BLaER1 (cell line): Measurements from ENCODE around the gene TBC1D21.

ENCODE experiments used
- H3K27ac ChIP-seq: shearing (Covaris generic); formaldehyde crosslinking; 2 replicates; pipeline ENCODE4 v1.8.1; 2022
- H3K27me3 ChIP-seq: shearing (Covaris generic); formaldehyde crosslinking; 2 replicates; pipeline ENCODE4 v1.8.1; 2022
- H3K36me3 ChIP-seq: shearing (Covaris generic); formaldehyde crosslinking; 2 replicates; pipeline ENCODE4 v1.8.1; 2022
- H3K4me1 ChIP-seq: shearing (Covaris generic); formaldehyde crosslinking; 2 replicates; pipeline ENCODE4 v1.8.1; 2022
- H3K4me2 ChIP-seq: shearing (Covaris generic); formaldehyde crosslinking; 2 replicates; pipeline ENCODE4 v1.8.1; 2022
- H3K4me3 ChIP-seq: shearing (Covaris generic); formaldehyde crosslinking; 2 replicates; pipeline ENCODE4 v1.8.1; 2022
- H3K9ac ChIP-seq: shearing (Covaris generic); formaldehyde crosslinking; 2 replicates; pipeline ENCODE4 v1.8.1; 2022
- H3K9me3 ChIP-seq: shearing (Covaris generic); formaldehyde crosslinking; 2 replicates; pipeline ENCODE4 v1.8.1; 2022
- H4K20me1 ChIP-seq: shearing (Covaris generic); formaldehyde crosslinking; 2 replicates; pipeline ENCODE4 v1.8.1; 2022
- Cebpa-rat ChIP-seq: shearing (Covaris generic); IDR thresholded peaks from 2 replicates; pipeline ENCODE4 v1.8.1; 2022

The TBC1D21 gene

GRCh38 chr15:73873456-73873855, at the start of gene TBC1D21:
Gene TBC1D21 (plus strand): TSS chr15:73873564. CDS start chr15:73873710, 146 bp downstream.
- Histone ChIP-seq H3K36me3 (no peaks in the 10 kb centered on the region), H3K9me3 (no peaks in the 10 kb centered on the region), H3K27ac (no peak within 1 kb of the TSS), H3K9ac (no peak within 1 kb of the TSS), H3K4me2 (no peak within 1 kb of the TSS), H4K20me1 (no peaks in the 10 kb centered on the region), H3K4me1 (peaks cover 15% of the 10 kb centered on the region), H3K4me3 (no peak within 1 kb of the TSS), H3K27me3 (no peaks in the 10 kb centered on the region)
- TF ChIP-seq Cebpa-rat, result no peak

GRCh38 chr15:73826711-73827251, 46.6 kb upstream of the TBC1D21 start:
- no peak overlapping the region for H3K9ac ChIP-seq
- H4K20me1 ChIP-seq, result no peaks in the 10 kb centered on the region
- H3K27ac ChIP-seq, result no peak overlapping the region
- H3K4me1 ChIP-seq, result no peaks in the 10 kb centered on the region
- TF ChIP-seq Cebpa-rat, result no peak
- no peak overlapping the region for H3K4me3 ChIP-seq
- no peak overlapping the region for H3K4me2 ChIP-seq
- no peaks in the 10 kb centered on the region for H3K27me3 ChIP-seq
- H3K36me3 ChIP-seq, result no peaks in the 10 kb centered on the region
- no peaks in the 10 kb centered on the region for H3K9me3 ChIP-seq

- Histone ChIP-seq H3K4me1 (no peaks in the 10 kb centered on the region), H3K27me3 (no peaks in the 10 kb centered on the region), H3K4me2 (no peak overlapping the region), H4K20me1 (no peaks in the 10 kb centered on the region), H3K4me3 (no peak overlapping the region), H3K9me3 (no peaks in the 10 kb centered on the region), H3K36me3 (no peaks in the 10 kb centered on the region), H3K9ac (no peak overlapping the region), H3K27ac (no peak overlapping the region)
- TF ChIP-seq Cebpa-rat, result no peak
These were observed 43.8 kb upstream of the TBC1D21 start for GRCh38 chr15:73829523-73829922.

- Histone ChIP-seq H3K9me3 (no peaks in the 10 kb centered on the region), H3K9ac (no peak overlapping the region), H3K27me3 (no peaks in the 10 kb centered on the region), H3K4me2 (no peak overlapping the region), H3K36me3 (no peaks in the 10 kb centered on the region), H4K20me1 (no peaks in the 10 kb centered on the region), H3K4me3 (no peak overlapping the region), H3K27ac (no peak overlapping the region), H3K4me1 (no peaks in the 10 kb centered on the region)
- no peak for TF ChIP-seq Cebpa-rat
These were observed 40.7 kb upstream of the TBC1D21 start for GRCh38 chr15:73832657-73833056.

- Histone ChIP-seq H3K9ac (no peak overlapping the region), H4K20me1 (no peaks in the 10 kb centered on the region), H3K4me3 (no peak overlapping the region), H3K4me2 (no peak overlapping the region), H3K27me3 (no peaks in the 10 kb centered on the region), H3K36me3 (no peaks in the 10 kb centered on the region), H3K27ac (no peak overlapping the region), H3K4me1 (peaks cover 1% of the 10 kb centered on the region; the same call in 1 of the 2 replicates), H3K9me3 (no peaks in the 10 kb centered on the region)
- no peak for TF ChIP-seq Cebpa-rat
These were observed 36.5 kb upstream of the TBC1D21 start for GRCh38 chr15:73836845-73837244.

GRCh38 chr15:73838831-73839426, 34.4 kb upstream of the TBC1D21 start:
- TF ChIP-seq Cebpa-rat, result no peak
- H3K27ac ChIP-seq, result no peak overlapping the region

GRCh38 chr15:73839699-73840377, 33.5 kb upstream of the TBC1D21 start:
- Histone ChIP-seq H3K4me2 (no peak overlapping the region), H3K9me3 (no peaks in the 10 kb centered on the region), H3K27ac (no peak overlapping the region), H3K4me1 (peaks cover 6% of the 10 kb centered on the region; the same call in 1 of the 2 replicates), H3K9ac (no peak overlapping the region), H3K4me3 (no peak overlapping the region), H3K27me3 (no peaks in the 10 kb centered on the region), H3K36me3 (no peaks in the 10 kb centered on the region), H4K20me1 (no peaks in the 10 kb centered on the region)
- no peak for TF ChIP-seq Cebpa-rat

More at GRCh38 chr15:73838831-73839426, 34.4 kb upstream of the TBC1D21 start:
- Histone ChIP-seq H3K27me3 (no peaks in the 10 kb centered on the region), H3K4me3 (no peak overlapping the region), H3K4me2 (no peak overlapping the region), H3K9me3 (no peaks in the 10 kb centered on the region), H3K36me3 (no peaks in the 10 kb centered on the region), H4K20me1 (no peaks in the 10 kb centered on the region), H3K4me1 (peaks cover 6% of the 10 kb centered on the region; the same call in 1 of the 2 replicates), H3K9ac (no peak overlapping the region)

GRCh38 chr15:73840771-73841170, 32.6 kb upstream of the TBC1D21 start:
- H4K20me1 ChIP-seq, result no peaks in the 10 kb centered on the region
- H3K9ac ChIP-seq, result no peak overlapping the region
- H3K4me3 ChIP-seq, result no peak overlapping the region
- TF ChIP-seq Cebpa-rat, result no peak
- no peaks in the 10 kb centered on the region for H3K27me3 ChIP-seq
- no peaks in the 10 kb centered on the region for H3K9me3 ChIP-seq
- no peak overlapping the region for H3K27ac ChIP-seq
- peaks cover 6% of the 10 kb centered on the region; the same call in 1 of the 2 replicates for H3K4me1 ChIP-seq
- H3K4me2 ChIP-seq, result no peak overlapping the region
- no peaks in the 10 kb centered on the region for H3K36me3 ChIP-seq

GRCh38 chr15:73841756-73842725, 31.3 kb upstream of the TBC1D21 start:
- no peaks in the 10 kb centered on the region for H3K27me3 ChIP-seq
- H3K9ac ChIP-seq, result no peak overlapping the region
- H3K4me1 ChIP-seq, result peaks cover 6% of the 10 kb centered on the region; the same call in 1 of the 2 replicates
- H3K36me3 ChIP-seq, result no peaks in the 10 kb centered on the region
- H3K9me3 ChIP-seq, result no peaks in the 10 kb centered on the region
- H3K4me3 ChIP-seq, result no peak overlapping the region
- H3K27ac ChIP-seq, result no peak overlapping the region
- no peaks in the 10 kb centered on the region for H4K20me1 ChIP-seq
- H3K4me2 ChIP-seq, result no peak overlapping the region
- no peak for TF ChIP-seq Cebpa-rat
